ENCODE measurements around the gene KCNA1.

Gene KCNA1

DNA sequence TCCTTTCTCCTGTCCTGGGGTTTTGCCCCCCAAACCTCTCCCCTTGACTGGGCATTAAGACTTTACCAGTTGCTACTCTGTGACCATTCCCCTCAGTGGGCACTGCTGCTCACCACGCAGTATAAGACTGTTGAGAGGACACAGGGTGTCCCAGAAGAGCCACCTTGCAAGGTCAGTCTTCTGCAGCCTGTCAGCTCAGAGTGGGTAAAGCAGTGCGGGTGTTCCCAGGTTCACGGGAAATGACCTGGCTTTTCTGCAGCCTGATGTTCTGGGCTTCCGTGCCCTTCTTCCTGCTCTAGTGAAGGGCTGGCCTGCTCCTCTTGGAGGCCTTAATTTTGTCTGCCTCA is 34.2 kb downstream of the KCNA1 start:
- Histone ChIP-seq H3K36me3 (replicated peaks in 1 of 2; ENCODE audit: control insufficient read depth in 2 of 2, insufficient read depth in 2 of 2, low read length in 2 of 2) (no peaks in the 10 kb centered on the region), H2BK15ac (ENCODE audit: low read length) (no peak overlapping the region), H3K9me3 (replicated peaks in 1 of 2; ENCODE audit: control insufficient read depth in 2 of 2, insufficient read depth in 1 of 2, low read depth in 1 of 2, low read length in 2 of 2) (no peaks in the 10 kb centered on the region), H2AK5ac (ENCODE audit: low read depth, low read length) (no peak overlapping the region), H3K4me3 (ENCODE audit: low read length in 2 of 2) (no peak overlapping the region), H3K79me1 (ENCODE audit: low read depth, low read length) (no peaks in the 10 kb centered on the region), H2BK12ac (ENCODE audit: low read length) (no peak overlapping the region), H3K18ac (ENCODE audit: low read length) (no peak overlapping the region), H3K27ac (replicated peaks; ENCODE audit: low read length) (no peak overlapping the region), H3K4me1 (ENCODE audit: control insufficient read depth in 2 of 2, insufficient read depth in 1 of 2, low read depth in 1 of 2, low read length in 2 of 2) (peaks cover 0 to 9% of the 10 kb centered on the region in 2 donors), H3K4ac (ENCODE audit: low read length) (no peak overlapping the region), H4K8ac (ENCODE audit: low read depth, low read length) (no peak overlapping the region), H4K91ac (ENCODE audit: low read depth, low read length, poor library complexity) (no peak overlapping the region), H3K14ac (ENCODE audit: low read length) (no peak overlapping the region), H3K4me2 (ENCODE audit: insufficient read depth, low read length, poor library complexity, severe bottlenecking) (no peak overlapping the region), H2BK5ac (ENCODE audit: low read length) (no peak overlapping the region), H3K27me3 (ENCODE audit: control insufficient read depth in 3 of 3, insufficient read depth in 3 of 3, low read depth in 1 of 3, low read length in 3 of 3) (peaks cover 0 to 22% (median 0%) of the 10 kb centered on the region in 3 experiments), H3K9ac (ENCODE audit: low read depth, low read length, poor library complexity) (no peak overlapping the region), H2AFZ (ENCODE audit: low read length) (no peak overlapping the region), H2BK120ac (ENCODE audit: low read depth, low read length) (no peak overlapping the region), H3K23ac (ENCODE audit: low read depth, low read length, poor library complexity) (no peak overlapping the region)
- DNase-seq (ENCODE audit: low spot score) = no peak
- WGBS, 2 donors (ENCODE audit: extremely low coverage in 2 of 2, insufficient read length in 2 of 2, insufficient replicate concordance in 1 of 2) = no CpG with 5 or more reads among the region's 4 CpGs

DNA sequence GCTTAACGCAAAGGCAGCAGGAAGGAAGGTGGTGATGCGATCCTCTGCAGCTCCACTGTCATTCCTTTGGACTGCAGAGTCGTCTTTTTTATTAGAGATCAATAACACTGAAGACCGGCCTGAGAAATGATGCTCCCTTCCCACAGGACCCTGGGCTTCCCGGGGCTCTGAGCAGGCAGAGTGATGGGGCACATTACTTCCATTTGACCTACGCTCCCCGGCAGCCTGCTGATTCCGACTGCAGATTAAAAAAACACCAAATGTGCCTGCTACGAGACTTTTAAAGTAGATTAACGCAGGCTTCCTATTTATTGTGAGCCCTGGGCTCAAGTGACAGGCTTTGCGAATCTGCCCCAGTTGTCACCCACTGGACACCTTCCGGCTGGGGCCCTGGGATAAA is 37.5 kb downstream of the KCNA1 start:
- no CpG with 5 or more reads among the region's 12 CpGs for WGBS, 2 donors (ENCODE audit: extremely low coverage in 2 of 2, insufficient read length in 2 of 2, insufficient replicate concordance in 1 of 2)
- Histone ChIP-seq H3K23ac (ENCODE audit: low read depth, low read length, poor library complexity) (no peak overlapping the region), H4K8ac (ENCODE audit: low read depth, low read length) (no peak overlapping the region), H3K4me2 (ENCODE audit: insufficient read depth, low read length, poor library complexity, severe bottlenecking) (no peak overlapping the region), H3K4me3 (ENCODE audit: low read length in 2 of 2) (no peak overlapping the region), H3K4ac (ENCODE audit: low read length) (no peak overlapping the region), H3K79me1 (ENCODE audit: low read depth, low read length) (no peaks in the 10 kb centered on the region), H2BK5ac (ENCODE audit: low read length) (no peak overlapping the region), H3K27me3 (ENCODE audit: control insufficient read depth in 3 of 3, insufficient read depth in 3 of 3, low read depth in 1 of 3, low read length in 3 of 3) (peaks cover 0 to 16% (median 0%) of the 10 kb centered on the region in 3 experiments), H2BK15ac (ENCODE audit: low read length) (no peak overlapping the region), H3K9ac (ENCODE audit: low read depth, low read length, poor library complexity) (no peak overlapping the region), H3K4me1 (ENCODE audit: control insufficient read depth in 2 of 2, insufficient read depth in 1 of 2, low read depth in 1 of 2, low read length in 2 of 2) (peaks cover 0 to 9% of the 10 kb centered on the region in 2 donors), H2BK120ac (ENCODE audit: low read depth, low read length) (no peak overlapping the region), H4K91ac (ENCODE audit: low read depth, low read length, poor library complexity) (no peak overlapping the region), H3K27ac (replicated peaks; ENCODE audit: low read length) (peak overlapping the region; percentile 32), H2AFZ (ENCODE audit: low read length) (no peak overlapping the region), H2BK12ac (ENCODE audit: low read length) (no peak overlapping the region), H2AK5ac (ENCODE audit: low read depth, low read length) (no peak overlapping the region), H3K14ac (ENCODE audit: low read length) (no peak overlapping the region), H3K18ac (ENCODE audit: low read length) (no peak overlapping the region), H3K9me3 (replicated peaks in 1 of 2; ENCODE audit: control insufficient read depth in 2 of 2, insufficient read depth in 1 of 2, low read depth in 1 of 2, low read length in 2 of 2) (no peaks in the 10 kb centered on the region), H3K36me3 (replicated peaks in 1 of 2; ENCODE audit: control insufficient read depth in 2 of 2, insufficient read depth in 2 of 2, low read length in 2 of 2) (no peaks in the 10 kb centered on the region)
- peak; percentile 35 for DNase-seq (ENCODE audit: low spot score)

DNA sequence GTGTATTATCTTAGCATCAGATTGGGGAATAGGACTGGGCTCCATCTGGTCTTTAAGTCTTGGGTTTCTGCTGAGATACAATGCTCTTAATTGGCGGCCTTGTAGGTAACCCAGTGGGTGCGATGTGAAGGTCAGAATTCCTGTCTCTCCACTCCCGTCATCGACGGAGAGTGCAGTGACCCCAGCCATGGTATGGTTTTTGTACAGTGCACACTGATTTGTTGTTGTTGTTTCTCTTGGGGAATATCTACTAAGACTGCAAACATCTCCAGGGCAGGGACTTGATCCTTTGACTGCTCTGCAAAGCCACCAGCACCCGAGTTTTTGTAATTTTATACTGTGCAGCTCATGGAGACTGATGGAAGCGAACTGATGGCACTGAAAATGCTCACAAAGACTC is 41.4 kb downstream of the KCNA1 start:
- WGBS, 2 donors (ENCODE audit: extremely low coverage in 2 of 2, insufficient read length in 2 of 2, insufficient replicate concordance in 1 of 2) = no CpG with 5 or more reads among the region's 7 CpGs
- no peak overlapping the region for H2BK15ac ChIP-seq (ENCODE audit: low read length)
- no peak overlapping the region for H3K4ac ChIP-seq (ENCODE audit: low read length)
- no peak for DNase-seq (ENCODE audit: low spot score)
- no peak overlapping the region for H3K14ac ChIP-seq (ENCODE audit: low read length)
- no peak overlapping the region for H4K8ac ChIP-seq (ENCODE audit: low read depth, low read length)
- no peaks in the 10 kb centered on the region for H3K9me3 ChIP-seq (replicated peaks in 1 of 2; ENCODE audit: control insufficient read depth in 2 of 2, insufficient read depth in 1 of 2, low read depth in 1 of 2, low read length in 2 of 2)
- H2BK12ac ChIP-seq (ENCODE audit: low read length) = no peak overlapping the region
- no peak overlapping the region for H2BK5ac ChIP-seq (ENCODE audit: low read length)
- no peak overlapping the region for H3K18ac ChIP-seq (ENCODE audit: low read length)
- peaks cover 0 to 9% of the 10 kb centered on the region in 2 donors for H3K4me1 ChIP-seq (ENCODE audit: control insufficient read depth in 2 of 2, insufficient read depth in 1 of 2, low read depth in 1 of 2, low read length in 2 of 2)
- no peaks in the 10 kb centered on the region for H3K79me1 ChIP-seq (ENCODE audit: low read depth, low read length)
- no peak overlapping the region for H3K4me2 ChIP-seq (ENCODE audit: insufficient read depth, low read length, poor library complexity, severe bottlenecking)
- no peak overlapping the region for H2AK5ac ChIP-seq (ENCODE audit: low read depth, low read length)
- no peak overlapping the region for H3K23ac ChIP-seq (ENCODE audit: low read depth, low read length, poor library complexity)
- H3K27ac ChIP-seq (replicated peaks; ENCODE audit: low read length) = no peak overlapping the region
- no peak overlapping the region for H3K9ac ChIP-seq (ENCODE audit: low read depth, low read length, poor library complexity)
- no peak overlapping the region for H2AFZ ChIP-seq (ENCODE audit: low read length)
- H3K27me3 ChIP-seq (ENCODE audit: control insufficient read depth in 3 of 3, insufficient read depth in 3 of 3, low read depth in 1 of 3, low read length in 3 of 3) = peaks cover 0 to 21% (median 0%) of the 10 kb centered on the region in 3 experiments
- no peaks in the 10 kb centered on the region for H3K36me3 ChIP-seq (replicated peaks in 1 of 2; ENCODE audit: control insufficient read depth in 2 of 2, insufficient read depth in 2 of 2, low read length in 2 of 2)
- H3K4me3 ChIP-seq (ENCODE audit: low read length in 2 of 2) = no peak overlapping the region
- H4K91ac ChIP-seq (ENCODE audit: low read depth, low read length, poor library complexity) = no peak overlapping the region
- no peak overlapping the region for H2BK120ac ChIP-seq (ENCODE audit: low read depth, low read length)

DNA sequence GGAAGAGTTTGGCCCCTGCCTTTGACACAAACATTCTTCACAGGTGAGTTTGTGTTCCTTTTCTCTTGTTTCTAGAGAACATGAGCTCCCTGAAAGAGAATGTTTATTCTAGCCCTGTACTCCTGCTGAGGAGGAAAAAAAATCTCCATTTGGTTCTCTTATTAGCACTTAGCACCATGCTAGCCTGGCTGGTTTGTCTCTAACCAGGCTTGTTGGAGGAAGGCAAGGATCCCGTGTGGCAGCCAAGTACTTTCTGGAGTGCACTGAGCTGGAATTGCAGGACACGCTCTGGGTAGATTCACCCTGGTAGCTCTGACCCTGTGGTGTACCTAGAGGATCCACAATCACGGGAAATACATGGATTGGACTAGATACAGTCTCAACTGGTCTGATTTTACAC is 41.9 kb downstream of the KCNA1 start:
- H3K18ac ChIP-seq (ENCODE audit: low read length) = no peak overlapping the region
- H4K8ac ChIP-seq (ENCODE audit: low read depth, low read length) = no peak overlapping the region
- H3K9ac ChIP-seq (ENCODE audit: low read depth, low read length, poor library complexity) = no peak overlapping the region
- no peak overlapping the region for H2AK5ac ChIP-seq (ENCODE audit: low read depth, low read length)
- no peak overlapping the region for H2BK12ac ChIP-seq (ENCODE audit: low read length)
- H3K27ac ChIP-seq (replicated peaks; ENCODE audit: low read length) = no peak overlapping the region
- no peak for DNase-seq (ENCODE audit: low spot score)
- H2AFZ ChIP-seq (ENCODE audit: low read length) = no peak overlapping the region
- H2BK5ac ChIP-seq (ENCODE audit: low read length) = no peak overlapping the region
- no CpG with 5 or more reads among the region's 3 CpGs for WGBS, 2 donors (ENCODE audit: extremely low coverage in 2 of 2, insufficient read length in 2 of 2, insufficient replicate concordance in 1 of 2)
- no peak overlapping the region for H2BK120ac ChIP-seq (ENCODE audit: low read depth, low read length)
- no peaks in the 10 kb centered on the region for H3K36me3 ChIP-seq (replicated peaks in 1 of 2; ENCODE audit: control insufficient read depth in 2 of 2, insufficient read depth in 2 of 2, low read length in 2 of 2)
- no peak overlapping the region for H2BK15ac ChIP-seq (ENCODE audit: low read length)
- no peak overlapping the region for H3K14ac ChIP-seq (ENCODE audit: low read length)
- peaks cover 0 to 7% of the 10 kb centered on the region in 2 donors for H3K4me1 ChIP-seq (ENCODE audit: control insufficient read depth in 2 of 2, insufficient read depth in 1 of 2, low read depth in 1 of 2, low read length in 2 of 2)
- H3K4me3 ChIP-seq (ENCODE audit: low read length in 2 of 2) = no peak overlapping the region
- H3K4ac ChIP-seq (ENCODE audit: low read length) = no peak overlapping the region
- H3K27me3 ChIP-seq (ENCODE audit: control insufficient read depth in 3 of 3, insufficient read depth in 3 of 3, low read depth in 1 of 3, low read length in 3 of 3) = peaks cover 0 to 17% (median 0%) of the 10 kb centered on the region in 3 experiments
- H3K23ac ChIP-seq (ENCODE audit: low read depth, low read length, poor library complexity) = no peak overlapping the region
- no peak overlapping the region for H4K91ac ChIP-seq (ENCODE audit: low read depth, low read length, poor library complexity)
- no peaks in the 10 kb centered on the region for H3K79me1 ChIP-seq (ENCODE audit: low read depth, low read length)
- H3K9me3 ChIP-seq (replicated peaks in 1 of 2; ENCODE audit: control insufficient read depth in 2 of 2, insufficient read depth in 1 of 2, low read depth in 1 of 2, low read length in 2 of 2) = no peaks in the 10 kb centered on the region
- H3K4me2 ChIP-seq (ENCODE audit: insufficient read depth, low read length, poor library complexity, severe bottlenecking) = no peak overlapping the region
